Naive thymus-derived CD4-positive, alpha-beta T cell (primary cell): ENCODE results near the gene DNAJB14. TPM values are rescaled to one million over a fixed set of nuclear protein-coding genes. Genes with fewer than 3 reads are reported as not detected.

Source experiments
- ATAC-seq: fragments of 150-1000 bp; cut with Tn5 transposase; 2 replicates; pipeline ENCODE4 v1.10.0; 2021; ENCODE audit warnings: mild to moderate bottlenecking, moderate library complexity
- CTCF ChIA-PET: fragments of 350-600 bp; sonication (Branson Sonifier 250); formaldehyde crosslinking; loops from one replicate; lab custom pipeline; 2021; ENCODE audit warnings: antibody characterized with exemption; lab: Charles Lee
- POLR2A ChIA-PET: fragments of 350-600 bp; sonication (Branson Sonifier 250); formaldehyde crosslinking; loops from one replicate; lab custom pipeline; 2021; ENCODE audit warnings: antibody characterized with exemption, inconsistent platforms; lab: Charles Lee
- DNase-seq, 9 donors: peaks; one replicate each; pipeline versions ENCODE4 v3.0.0 to v3.0.0-alpha.2; 2020 to 2022; ENCODE audit warnings: mixed read lengths in 1 of 9
- H3K27ac ChIP-seq: one replicate; pipeline ENCODE4 v1.7.0; 2013; ENCODE audit warnings: mild to moderate bottlenecking, low read depth, low read length, moderate library complexity
- H3K27me3 ChIP-seq, 2 donors: one replicate each; pipeline ENCODE4 v1.7.0; 2013; ENCODE audit warnings: low read length in 2 of 2, mild to moderate bottlenecking in 2 of 2, moderate library complexity in 2 of 2; ENCODE audit not compliant: control insufficient read depth in 2 of 2, insufficient read depth in 2 of 2
- H3K36me3 ChIP-seq, 3 experiments: 1 replicate in 2 of 3; 2 replicates in 1 of 3; pipeline ENCODE4 v1.7.0; 2013; ENCODE audit warnings: low read length in 3 of 3, mild to moderate bottlenecking in 3 of 3, moderate library complexity in 1 of 3; ENCODE audit not compliant: insufficient read depth in 3 of 3, control insufficient read depth in 2 of 3
- H3K4me1 ChIP-seq, 2 donors: one replicate each; pipeline ENCODE4 v1.7.0; 2013; ENCODE audit warnings: low read length in 2 of 2, mild to moderate bottlenecking in 2 of 2, moderate library complexity in 1 of 2; ENCODE audit not compliant: control insufficient read depth in 2 of 2, insufficient read depth in 2 of 2
- H3K4me3 ChIP-seq: 2 replicates; pipeline ENCODE4 v1.7.0; 2013; ENCODE audit warnings: mild to moderate bottlenecking, low read length
- H3K9me3 ChIP-seq, 3 experiments: 1 replicate in 2 of 3; 2 replicates in 1 of 3; pipeline ENCODE4 v1.7.0; 2013; ENCODE audit warnings: low read length in 3 of 3; ENCODE audit not compliant: control insufficient read depth in 2 of 3
- H3K27ac Mint-ChIP-seq, 9 donors: one replicate each; pipeline ENCODE4 v1.8.0; 2020 to 2022; ENCODE audit warnings: mixed read lengths in 9 of 9, mild to moderate bottlenecking in 8 of 9, moderate library complexity in 5 of 9, inconsistent platforms in 2 of 9
- H3K27me3 Mint-ChIP-seq, 5 donors: one replicate each; pipeline ENCODE4 v1.8.0; 2021 to 2022; ENCODE audit warnings: mixed read lengths in 5 of 5, mild to moderate bottlenecking in 1 of 5
- H3K36me3 Mint-ChIP-seq, 5 donors: one replicate each; pipeline ENCODE4 v1.8.0; 2020 to 2022; ENCODE audit warnings: mixed read lengths in 5 of 5, mild to moderate bottlenecking in 3 of 5, inconsistent platforms in 1 of 5
- H3K4me1 Mint-ChIP-seq, 7 donors: one replicate each; pipeline ENCODE4 v1.8.0; 2020 to 2022; ENCODE audit warnings: mixed read lengths in 7 of 7, mild to moderate bottlenecking in 3 of 7, inconsistent platforms in 1 of 7
- H3K4me3 Mint-ChIP-seq, 10 donors: one replicate each; pipeline ENCODE4 v1.8.0; 2020 to 2022; ENCODE audit warnings: mild to moderate bottlenecking in 10 of 10, mixed read lengths in 10 of 10, moderate library complexity in 6 of 10, inconsistent platforms in 2 of 10
- H3K9me3 Mint-ChIP-seq, 11 donors: one replicate each; pipeline ENCODE4 v1.8.0; 2020 to 2022; ENCODE audit warnings: mixed read lengths in 11 of 11, mild to moderate bottlenecking in 4 of 11, inconsistent platforms in 1 of 11, moderate library complexity in 1 of 11
- intact Hi-C, 2 donors: fragments of 100-400 bp; cut with micrococcal nuclease; formaldehyde crosslinking; loops; one replicate each; pipeline ENCODE4 v1.15.1; 2023
- polyA plus RNA-seq, 2 donors: library from polyadenylated mRNA; unstranded; fragments of 300-500 nt; fragmentation: Illumina TruSeq; gene quantifications; one replicate each; pipeline ENCODE4 v1.2.3, GENCODE V29; 2021
- total RNA-seq, 6 experiments: library from RNA in 5 of 6; stranded (reverse) in 5 of 6; gene quantifications; 1 replicate in 5 of 6; 2 replicates in 1 of 6; pipeline ENCODE4 v1.2.3 and lab custom pipeline; 2021 to 2026

The DNAJB14 gene
- total RNA-seq (10 to 100 TPM; 49.7 to 80.5 (median 54.2) TPM), polyA plus RNA-seq (10 to 100 TPM; 51.1 to 60.4 TPM), total RNA-seq (lab: John Stamatoyannopoulos, UW) (67.4 reads per million, percentile 77 among the genes with 10 or more reads in this experiment)

DNA sequence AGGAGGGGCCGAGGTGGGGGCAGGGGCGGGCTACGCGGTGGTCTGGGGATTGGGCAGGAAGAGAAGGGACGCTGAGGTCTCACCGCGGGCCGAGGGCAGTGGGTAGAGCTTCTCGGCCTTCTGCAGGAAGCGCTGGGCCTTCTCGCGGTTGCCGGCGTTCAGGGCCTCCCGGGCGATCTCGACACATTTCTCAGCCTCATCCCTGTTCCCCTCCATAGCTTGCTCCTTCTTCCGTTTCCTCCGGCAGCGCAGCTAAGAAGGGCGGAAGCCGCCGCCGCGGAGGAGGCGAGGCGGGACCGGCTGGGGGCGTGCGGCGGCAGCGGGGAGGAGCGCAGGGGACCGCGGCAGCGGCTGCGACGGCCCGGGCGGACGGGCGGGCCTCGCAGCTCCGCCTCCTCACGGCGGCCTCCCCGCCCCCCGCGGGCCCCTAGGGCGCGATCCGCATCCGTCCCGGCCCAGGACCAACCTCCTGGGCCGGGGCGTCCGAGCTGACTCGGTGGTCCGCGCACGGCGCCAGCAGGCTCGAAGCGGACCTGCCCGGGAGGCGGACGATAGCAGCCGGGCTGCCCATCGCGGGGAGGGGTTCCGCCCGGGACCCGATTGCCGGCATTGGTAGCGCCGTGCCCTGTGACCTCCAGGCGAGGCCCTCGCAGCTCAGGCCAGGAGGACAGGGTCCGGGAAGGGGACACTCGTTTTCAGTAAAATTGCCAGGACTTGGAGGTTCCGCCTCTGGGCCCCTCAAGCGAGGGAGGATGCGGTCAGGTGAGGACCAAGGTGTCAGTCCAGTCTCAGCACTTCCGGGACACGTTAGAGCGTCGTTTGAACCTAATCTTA is at the start of gene DNAJB14:
Gene DNAJB14, minus strand, starts transcription at position 263 of the 834 bp plus-strand sequence. Its CDS starts 47 bp downstream, at position 216.
- Mint-ChIP-seq H3K4me3 (peak within 1 kb of the TSS in 8 of 10 donors; percentile 92 to 100 (median 99)), H3K27me3 (no peaks in the 10 kb centered on the region), H3K27ac (peak within 1 kb of the TSS in 7 of 9 donors; percentile 95 to 98 (median 98)), H3K36me3 (peaks cover 0 to 39% (median 9%) of the 10 kb centered on the region in 5 donors), H3K9me3 (peaks cover 0 to 2% (median 0%) of the 10 kb centered on the region in 11 donors), H3K4me1 (peaks cover 33 to 57% (median 49%) of the 10 kb centered on the region in 7 donors)
- ATAC-seq: peak; percentile 66
- Histone ChIP-seq H3K9me3 (no peaks in the 10 kb centered on the region), H3K36me3 (peaks cover 0 to 5% (median 4%) of the 10 kb centered on the region in 3 experiments), H3K27me3 (no peaks in the 10 kb centered on the region), H3K4me1 (peaks cover 44 to 50% of the 10 kb centered on the region in 2 donors), H3K4me3 (peak within 1 kb of the TSS; percentile 62), H3K27ac (peak within 1 kb of the TSS; percentile 91)
- intact Hi-C loops: loop anchor here (1.0 to 10.0 kb wide), 9 partner anchors 18 to 1471 kb away; partner anchors contain the start of genes ADH5 (in 1 of the 2), EIF4E (in 1 of the 2) and LAMTOR3 (in 1 of the 2)
- ChIA-PET POLR2A (interaction anchor here (0.6 to 5.0 kb wide), 26 partner anchors 11 to 1400 kb away, joined by 3 to 80 read pairs (median 4); partner anchors contain the start of genes ADH5, DAPP1, LAMTOR3 and METAP1), CTCF (interaction anchor here (0.7 to 3.7 kb wide), 7 partner anchors 18 to 384 kb away, joined by 3 to 28 read pairs (median 6); partner anchors contain the start of gene LAMTOR3)
- DNase-seq: peak; percentile 77 to 89 (median 80)

GRCh38 chr4:99991741-99992140 is 45.3 kb upstream of the DNAJB14 start:
- DNase-seq (no peak), ATAC-seq (no peak)
- no peak overlapping the region for H3K4me3 Mint-ChIP-seq
- peaks cover 0 to 21% (median 11%) of the 10 kb centered on the region in 5 donors for H3K27me3 Mint-ChIP-seq
- no peaks in the 10 kb centered on the region for H3K36me3 ChIP-seq
- H3K27ac Mint-ChIP-seq: no peak overlapping the region
- no peak overlapping the region for H3K4me3 ChIP-seq
- H3K27ac ChIP-seq: no peak overlapping the region
- ChIA-PET POLR2A (no interaction called here), CTCF (no interaction called here)
- intact Hi-C loops: no loop called here
- H3K9me3 Mint-ChIP-seq: no peaks in the 10 kb centered on the region
- H3K9me3 ChIP-seq: no peaks in the 10 kb centered on the region
- no peaks in the 10 kb centered on the region for H3K4me1 ChIP-seq
- no peaks in the 10 kb centered on the region for H3K27me3 ChIP-seq
- H3K36me3 Mint-ChIP-seq: no peaks in the 10 kb centered on the region
- no peaks in the 10 kb centered on the region for H3K4me1 Mint-ChIP-seq

- no peaks in the 10 kb centered on the region for H3K36me3 ChIP-seq
- no peak overlapping the region for H3K27ac ChIP-seq
- POLR2A ChIA-PET: no interaction called here
- intact Hi-C loops: no loop called here
- H3K27me3 Mint-ChIP-seq: peaks cover 0 to 27% (median 15%) of the 10 kb centered on the region in 5 donors
- no peaks in the 10 kb centered on the region for H3K4me1 Mint-ChIP-seq
- CTCF ChIA-PET: no interaction called here
- H3K4me3 Mint-ChIP-seq: no peak overlapping the region
- no peaks in the 10 kb centered on the region for H3K9me3 Mint-ChIP-seq
- no peaks in the 10 kb centered on the region for H3K9me3 ChIP-seq
- ATAC-seq: no peak
- H3K27ac Mint-ChIP-seq: no peak overlapping the region
- H3K4me3 ChIP-seq: no peak overlapping the region
- no peaks in the 10 kb centered on the region for H3K36me3 Mint-ChIP-seq
- no peaks in the 10 kb centered on the region for H3K4me1 ChIP-seq
- no peak for DNase-seq
- H3K27me3 ChIP-seq: no peaks in the 10 kb centered on the region
Observed at GRCh38 chr4:99987681-99988080, 41.3 kb upstream of the DNAJB14 start.

GRCh38 chr4:99986792-99987191 is 40.4 kb upstream of the DNAJB14 start:
- H3K4me3 Mint-ChIP-seq: no peak overlapping the region
- H3K27ac Mint-ChIP-seq: no peak overlapping the region
- no peak for ATAC-seq
- no peaks in the 10 kb centered on the region for H3K9me3 ChIP-seq
- H3K36me3 Mint-ChIP-seq: no peaks in the 10 kb centered on the region
- intact Hi-C loops: no loop called here
- no peak for DNase-seq
- no peaks in the 10 kb centered on the region for H3K36me3 ChIP-seq
- H3K9me3 Mint-ChIP-seq: peaks cover 0 to 2% (median 0%) of the 10 kb centered on the region in 11 donors
- H3K27me3 ChIP-seq: no peaks in the 10 kb centered on the region
- CTCF ChIA-PET: no interaction called here
- peaks cover 0 to 29% (median 13%) of the 10 kb centered on the region in 5 donors for H3K27me3 Mint-ChIP-seq
- H3K27ac ChIP-seq: no peak overlapping the region
- no peaks in the 10 kb centered on the region for H3K4me1 ChIP-seq
- H3K4me1 Mint-ChIP-seq: no peaks in the 10 kb centered on the region
- POLR2A ChIA-PET: no interaction called here
- H3K4me3 ChIP-seq: no peak overlapping the region

DNA sequence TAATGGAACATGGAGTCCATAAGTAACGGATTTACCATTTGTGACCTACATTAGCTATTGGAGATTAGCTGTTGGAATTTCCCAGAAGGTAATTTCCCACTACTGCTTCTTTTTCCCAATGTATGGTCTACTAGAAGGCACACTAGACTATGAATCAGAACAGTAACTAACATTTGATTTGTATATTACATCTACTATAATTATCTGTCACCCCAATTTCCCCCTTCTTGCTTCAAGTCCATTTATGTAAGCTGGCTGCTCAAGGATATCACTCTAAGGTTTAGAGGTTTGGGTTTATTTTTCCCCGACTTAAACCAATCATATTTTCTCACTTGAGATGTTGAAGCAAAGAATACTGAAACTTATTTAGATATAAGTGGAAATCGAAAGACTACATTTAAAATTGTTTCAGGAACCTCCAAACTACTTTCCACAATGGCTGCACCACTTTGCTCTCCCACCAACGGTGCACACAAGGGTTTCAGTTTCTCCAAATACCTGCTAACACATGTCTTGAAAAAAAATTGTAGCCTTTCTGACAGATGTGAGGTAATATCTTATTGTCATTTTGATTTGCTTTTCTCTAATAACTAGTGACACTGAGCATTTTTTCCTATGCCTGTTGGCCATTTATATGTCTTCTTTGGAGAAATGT is 37.0 kb upstream of the DNAJB14 start:
- Histone ChIP-seq H3K9me3 (no peaks in the 10 kb centered on the region), H3K4me1 (no peaks in the 10 kb centered on the region), H3K36me3 (no peaks in the 10 kb centered on the region), H3K27ac (no peak overlapping the region), H3K27me3 (no peaks in the 10 kb centered on the region), H3K4me3 (no peak overlapping the region)
- DNase-seq (no peak), ATAC-seq (no peak)
- H3K27me3 Mint-ChIP-seq: peaks cover 0 to 26% (median 16%) of the 10 kb centered on the region in 5 donors
- CTCF ChIA-PET: no interaction called here
- no peaks in the 10 kb centered on the region for H3K4me1 Mint-ChIP-seq
- POLR2A ChIA-PET: no interaction called here
- intact Hi-C loops: no loop called here
- no peak overlapping the region for H3K4me3 Mint-ChIP-seq
- no peaks in the 10 kb centered on the region for H3K36me3 Mint-ChIP-seq
- no peak overlapping the region for H3K27ac Mint-ChIP-seq
- H3K9me3 Mint-ChIP-seq: peaks cover 0 to 11% (median 1%) of the 10 kb centered on the region in 11 donors

DNA sequence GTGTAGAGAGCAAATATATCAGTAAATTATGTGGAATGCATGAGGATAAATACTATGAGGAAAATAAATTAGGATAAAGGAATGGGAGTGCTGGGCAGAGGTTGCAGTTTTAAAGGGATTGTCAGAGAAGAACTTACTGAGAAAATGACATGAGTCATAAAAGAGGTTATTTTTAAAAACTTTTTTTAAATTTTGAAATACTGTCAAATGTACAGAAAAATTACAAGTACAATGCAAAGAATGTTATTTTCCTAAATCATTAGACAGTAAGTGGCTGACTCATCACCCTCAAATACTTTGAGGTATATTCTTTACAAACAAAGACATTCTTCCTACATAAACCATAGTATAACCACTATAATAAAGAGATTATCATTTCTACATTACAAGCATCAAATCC is 33.5 kb upstream of the DNAJB14 start:
- Mint-ChIP-seq H3K27me3 (peaks cover 0 to 18% (median 14%) of the 10 kb centered on the region in 5 donors), H3K4me3 (no peak overlapping the region), H3K36me3 (no peaks in the 10 kb centered on the region), H3K4me1 (no peaks in the 10 kb centered on the region), H3K27ac (no peak overlapping the region), H3K9me3 (peaks cover 1 to 29% (median 10%) of the 10 kb centered on the region in 11 donors)
- Histone ChIP-seq H3K4me1 (no peaks in the 10 kb centered on the region), H3K36me3 (no peaks in the 10 kb centered on the region), H3K9me3 (peaks cover 0 to 4% (median 0%) of the 10 kb centered on the region in 3 experiments), H3K27me3 (no peaks in the 10 kb centered on the region), H3K4me3 (no peak overlapping the region), H3K27ac (no peak overlapping the region)
- ATAC-seq: no peak
- DNase-seq: no peak
- intact Hi-C loops: no loop called here
- CTCF ChIA-PET: no interaction called here
- POLR2A ChIA-PET: no interaction called here
